ENCODE results near the gene CREBL2. TPM values are rescaled to one million over a fixed set of nuclear protein-coding genes. Genes with fewer than 3 reads are reported as not detected.
A peak's percentile ranks its signal among the peaks of the same experiment; 100 is the strongest.

The CREBL2 gene, protein sequence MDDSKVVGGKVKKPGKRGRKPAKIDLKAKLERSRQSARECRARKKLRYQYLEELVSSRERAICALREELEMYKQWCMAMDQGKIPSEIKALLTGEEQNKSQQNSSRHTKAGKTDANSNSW
- 17.2 and 18.1 TPM in 2 replicates for total RNA-seq (2013; cell fraction: nucleolus; rRNA removed)
- total RNA-seq (2014; rRNA removed) (17.7 and 23.0 TPM in 2 replicates), total RNA-seq (2014; rRNA removed; fragmentation: Illumina TruSeq; extraction: Trizol) (13.9 and 14.2 TPM in 2 replicates), total RNA-seq (2021) (11.4 and 11.9 TPM in 2 replicates), polyA plus RNA-seq (2011; rRNA removed) (19.1 and 28.4 TPM in 2 replicates), polyA plus RNA-seq (2014; fragmentation: Illumina TruSeq; extraction: Trizol) (13.1 and 15.5 TPM in 2 replicates), polyA plus RNA-seq (2014; fragmentation: Nextera tagmentation; extraction: Ambion mirVana) (1 to 10 TPM; 4.6 to 5.2 TPM), polyA plus RNA-seq (2014; rRNA removed) (10.1 and 10.7 TPM in 2 replicates), polyA plus RNA-seq (2016; fragmentation: Nextera tagmentation; extraction: Ambion mirVana) (10 to 100 TPM; 14.9 to 15.6 TPM), polyA minus RNA-seq (2011; rRNA and poly(A)+ RNA removed) (14.8 and 17.3 TPM in 2 replicates), Bru-seq, nascent RNA (percentile 74 among the genes with signal in this experiment), BruChase-seq, experiment 1, labeled RNA remaining after a 6-hour chase (percentile 79 among the genes with signal in this experiment), BruChase-seq, experiment 2, labeled RNA remaining after a 2-hour chase (percentile 79 among the genes with signal in this experiment)
- polyA plus RNA-seq (2011; ENCODE audit: low read depth): 5.5 TPM
- 10.0 and 11.6 TPM in 2 replicates for polyA plus RNA-seq (2011; cell fraction: cytosol; rRNA removed)
- polyA plus RNA-seq (2011; cell fraction: nucleus; rRNA removed): 5.3 and 6.3 TPM in 2 replicates
- 7.0 and 11.6 TPM in 2 replicates for polyA plus RNA-seq (2012)
- polyA minus RNA-seq (2011; cell fraction: cytosol; rRNA and poly(A)+ RNA removed): 4.9 and 6.1 TPM in 2 replicates
- 6.2 and 9.1 TPM in 2 replicates for polyA minus RNA-seq (2011; cell fraction: nucleus; rRNA and poly(A)+ RNA removed)
- long read RNA-seq, experiment 1, partial matches to known transcripts: 0 of 2 reads
- long read RNA-seq, experiment 1, other reads (novel, unspliced or antisense): 0 of 2 reads
- long read RNA-seq, experiment 2, partial matches to known transcripts: 1 of 10 reads
- long read RNA-seq, experiment 2, other reads (novel, unspliced or antisense): 9 of 10 reads

DNA sequence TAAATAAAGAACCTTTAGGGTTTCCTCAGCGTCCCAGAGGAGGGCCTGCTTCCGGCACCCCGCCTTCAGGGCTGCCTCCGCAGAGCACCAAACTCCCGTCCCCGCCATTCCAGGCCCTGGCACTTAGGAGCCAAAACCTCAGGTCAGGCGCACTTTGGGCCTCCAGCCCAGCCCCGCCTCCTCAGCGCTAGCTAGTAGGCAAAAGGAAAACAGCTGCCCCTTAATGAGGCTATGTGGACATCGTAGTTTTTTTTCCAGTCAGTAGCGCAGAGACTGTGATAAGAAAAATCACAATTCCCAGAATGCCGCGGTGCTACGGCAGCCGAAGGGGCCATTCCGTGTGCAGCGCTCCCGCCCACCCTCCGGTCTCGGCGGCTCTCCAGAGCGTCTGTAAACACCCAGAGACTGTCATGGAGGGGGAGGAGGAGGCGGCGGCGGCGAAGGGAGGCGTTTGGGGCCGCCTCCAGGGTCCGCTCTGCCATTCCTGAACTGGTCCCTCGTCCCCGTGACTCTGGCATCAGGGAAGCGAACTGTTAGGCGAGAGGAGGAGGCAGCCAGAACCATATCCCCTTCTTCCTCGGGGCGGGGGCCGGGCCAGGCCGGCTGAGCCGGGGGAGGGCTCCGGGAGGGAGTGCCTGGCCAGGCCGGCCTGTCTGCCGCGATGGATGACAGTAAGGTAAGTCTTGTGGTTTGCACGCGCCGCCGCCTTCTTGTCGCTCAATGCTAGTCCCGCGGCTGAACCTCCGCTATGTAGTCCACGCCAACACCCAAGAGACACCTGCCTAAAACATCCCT is at the start of gene CREBL2:
CREBL2 (plus strand) TSS at position 365 of the 795 bp plus-strand sequence; CDS start at position 662, 297 bp downstream.
- peak within 1 kb of the TSS; percentile 92 for H3K9ac ChIP-seq (ENCODE audit: control insufficient read depth, insufficient read depth, low read length)
- TSS peak; percentile 78 for BruUV-seq (replicated peaks)
- no peaks in the 10 kb centered on the region for H4K20me1 ChIP-seq (ENCODE audit: control insufficient read depth, insufficient read depth)
- H2AFZ ChIP-seq (ENCODE audit: control insufficient read depth, low read depth, low read length): peak within 1 kb of the TSS; percentile 93
- ChIA-PET RAD21 (ENCODE audit: unreplicated experiment) (interaction anchor here (0.7 to 3.1 kb wide), 16 partner anchors 25 to 254 kb away, joined by 3 to 18 read pairs (median 4); partner anchors contain the start of gene DUSP16), CTCF (interaction anchor here (1.0 to 3.5 kb wide), 10 partner anchors 19 to 235 kb away, joined by 3 to 22 read pairs (median 6); no protein-coding TSS in a partner anchor), SMC1A (ENCODE audit: uncharacterized antibody, unreplicated experiment) (interaction anchor here (0.8 to 3.0 kb wide), 13 partner anchors 10 to 232 kb away, joined by 3 to 16 read pairs (median 3); no protein-coding TSS in a partner anchor), POLR2A (interaction anchor here (0.5 to 2.1 kb wide), 13 partner anchors 15 to 254 kb away, joined by 3 to 9 read pairs (median 3); partner anchors contain the start of gene BORCS5)
- H3K4me3 ChIP-seq: peak within 1 kb of the TSS; percentile 86
- peak; percentile 80 for DNase-seq (ENCODE audit: low read depth, low spot score)
- peaks cover 0 to 2% of the 10 kb centered on the region in 2 experiments; a peak in 1 of 4 replicates for H3K36me3 ChIP-seq (ENCODE audit: control insufficient read depth in 2 of 2, insufficient read depth in 2 of 2, low read length in 1 of 2)
- peak within 1 kb of the TSS; percentile 92 for H3K4me2 ChIP-seq (ENCODE audit: control insufficient read depth, insufficient read depth)
- 0% methylated on average over 30 of the region's 51 CpGs for WGBS (ENCODE audit: insufficient coverage, insufficient replicate concordance, low lambda C conversion rate, missing lambda C conversion rate)
- H3K4me1 ChIP-seq (ENCODE audit: control insufficient read depth, insufficient read depth, low read length): peaks cover 17% of the 10 kb centered on the region
- peak within 1 kb of the TSS; percentile 94 for H3K27ac ChIP-seq (ENCODE audit: control insufficient read depth, insufficient read depth)
- peaks cover 12% of the 10 kb centered on the region for H3K79me2 ChIP-seq (ENCODE audit: control insufficient read depth, insufficient read depth, low read length)
- FAIRE-seq: peak; percentile 88
- H3K9me3 ChIP-seq (replicated peaks; ENCODE audit: control insufficient read depth, insufficient read depth, low read length): no peaks in the 10 kb centered on the region
- no peaks in the 10 kb centered on the region for H3K27me3 ChIP-seq (replicated peaks in 1 of 2; ENCODE audit: control insufficient read depth in 2 of 2, insufficient read depth in 2 of 2, low read length in 1 of 2)
- intact Hi-C loops (cut with micrococcal nuclease; ENCODE audit: unreplicated experiment): loop anchor here (1.0 to 5.0 kb wide), 5 partner anchors 43 to 106 kb away; partner anchors contain the start of genes CDKN1B and GPR19
- peak; percentile 82 for ATAC-seq
- in situ Hi-C loops (cut with MboI): no loop called here
- TF ChIP-seq RFX5 (IDR thresholded peaks at IDR 0.05; ENCODE audit: low read depth, low read length) (0 out of 2 replicates have a peak, but pooled peaks have one; percentile 22), SIX5 (IDR thresholded peaks at IDR 0.05; ENCODE audit: low read depth, low read length, severe bottlenecking) (peak; percentile 78), STAT3 (IDR thresholded peaks at IDR 0.05; ENCODE audit: low read depth, low read length) (no peak), RELA (IDR thresholded peaks at IDR 0.05; ENCODE audit: borderline replicate concordance, partially characterized antibody) (peak; percentile 43), SREBF2 (IDR thresholded peaks at IDR 0.05; ENCODE audit: low read length) (no peak), TAF1 (IDR thresholded peaks at IDR 0.05; ENCODE audit: borderline replicate concordance, low read depth, low read length) (peak; percentile 71; the same call in 1 of the 2 replicates), SREBF1 (IDR thresholded peaks at IDR 0.05; ENCODE audit: low read length) (peak; percentile 58), RUNX3 (IDR thresholded peaks at IDR 0.05; ENCODE audit: low read length) (peak; percentile 68), RBBP5 (conservative IDR thresholded peaks at IDR 0.05) (no peak), JUND (IDR thresholded peaks at IDR 0.05; ENCODE audit: low read depth, low read length) (0 out of 2 replicates have a peak, but pooled peaks have one; percentile 18), LARP7 (IDR thresholded peaks at IDR 0.05) (no peak; the same call in 1 of the 2 replicates), FOXK2 (IDR thresholded peaks at IDR 0.05) (peak; percentile 91), STAT1 (conservative IDR thresholded peaks at IDR 0.05) (0 out of 2 replicates have a peak, but pooled peaks have one; percentile 70), EED (IDR thresholded peaks at IDR 0.05; ENCODE audit: low read depth) (peak; percentile 66), CBFB (IDR thresholded peaks at IDR 0.05; ENCODE audit: low read depth) (peak; percentile 38; the same call in 1 of the 2 replicates), MYC (IDR thresholded peaks at IDR 0.05; ENCODE audit: insufficient read depth, insufficient read length, insufficient replicate concordance, low read length, severe bottlenecking) (no peak)
- TF ChIP-seq, protein P1, sequence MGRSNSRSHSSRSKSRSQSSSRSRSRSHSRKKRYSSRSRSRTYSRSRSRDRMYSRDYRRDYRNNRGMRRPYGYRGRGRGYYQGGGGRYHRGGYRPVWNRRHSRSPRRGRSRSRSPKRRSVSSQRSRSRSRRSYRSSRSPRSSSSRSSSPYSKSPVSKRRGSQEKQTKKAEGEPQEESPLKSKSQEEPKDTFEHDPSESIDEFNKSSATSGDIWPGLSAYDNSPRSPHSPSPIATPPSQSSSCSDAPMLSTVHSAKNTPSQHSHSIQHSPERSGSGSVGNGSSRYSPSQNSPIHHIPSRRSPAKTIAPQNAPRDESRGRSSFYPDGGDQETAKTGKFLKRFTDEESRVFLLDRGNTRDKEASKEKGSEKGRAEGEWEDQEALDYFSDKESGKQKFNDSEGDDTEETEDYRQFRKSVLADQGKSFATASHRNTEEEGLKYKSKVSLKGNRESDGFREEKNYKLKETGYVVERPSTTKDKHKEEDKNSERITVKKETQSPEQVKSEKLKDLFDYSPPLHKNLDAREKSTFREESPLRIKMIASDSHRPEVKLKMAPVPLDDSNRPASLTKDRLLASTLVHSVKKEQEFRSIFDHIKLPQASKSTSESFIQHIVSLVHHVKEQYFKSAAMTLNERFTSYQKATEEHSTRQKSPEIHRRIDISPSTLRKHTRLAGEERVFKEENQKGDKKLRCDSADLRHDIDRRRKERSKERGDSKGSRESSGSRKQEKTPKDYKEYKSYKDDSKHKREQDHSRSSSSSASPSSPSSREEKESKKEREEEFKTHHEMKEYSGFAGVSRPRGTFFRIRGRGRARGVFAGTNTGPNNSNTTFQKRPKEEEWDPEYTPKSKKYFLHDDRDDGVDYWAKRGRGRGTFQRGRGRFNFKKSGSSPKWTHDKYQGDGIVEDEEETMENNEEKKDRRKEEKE (IDR thresholded peaks at IDR 0.05): no peak

Measured in GM12878 (cell line).